ENCODE results near the gene IFITM5.
"Not testable (repeated sequence)": the region's sequence is repeated elsewhere in the genome, so short reads cannot be mapped to it uniquely, and the experiment has no call there.

The IFITM5 gene

DNA sequence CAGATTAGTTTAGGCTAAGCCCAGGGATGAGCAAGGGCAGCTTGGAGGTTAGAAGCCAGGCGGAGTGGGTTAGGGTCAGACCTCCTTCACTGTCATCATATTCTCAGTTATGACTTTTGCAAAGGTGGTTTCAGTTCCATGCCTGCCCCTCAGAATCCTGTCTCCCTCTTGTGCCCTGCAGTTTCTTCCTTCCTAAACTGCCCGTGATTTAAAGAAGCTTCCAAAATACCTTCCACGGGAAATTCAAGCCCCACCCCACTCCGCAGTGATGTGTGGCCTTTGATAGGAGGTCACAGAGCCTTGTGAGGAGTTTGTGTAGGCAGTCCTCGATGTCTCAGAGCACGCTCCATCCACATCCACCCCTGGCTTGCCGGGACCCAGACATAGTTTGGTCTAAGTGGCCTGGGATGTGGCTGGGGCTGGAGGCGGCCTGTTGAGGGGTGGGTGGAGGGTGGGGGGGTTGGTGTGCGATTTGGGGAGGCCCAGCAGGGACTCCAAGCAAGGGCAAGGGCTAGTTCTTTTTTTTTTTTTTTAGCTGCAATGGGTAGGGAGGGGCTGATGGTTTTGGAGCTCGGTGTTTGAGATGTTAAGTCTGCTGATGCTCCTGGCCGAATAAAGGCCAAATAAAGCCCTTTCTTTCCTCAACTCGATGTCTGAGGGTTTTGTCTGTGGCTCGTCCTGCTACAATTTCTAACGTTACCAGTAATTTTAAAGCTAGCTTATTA lies 12.9 kb upstream of the IFITM5 start:
- DNase-seq (ENCODE audit: low read depth in 2 of 2), result no peak

DNA sequence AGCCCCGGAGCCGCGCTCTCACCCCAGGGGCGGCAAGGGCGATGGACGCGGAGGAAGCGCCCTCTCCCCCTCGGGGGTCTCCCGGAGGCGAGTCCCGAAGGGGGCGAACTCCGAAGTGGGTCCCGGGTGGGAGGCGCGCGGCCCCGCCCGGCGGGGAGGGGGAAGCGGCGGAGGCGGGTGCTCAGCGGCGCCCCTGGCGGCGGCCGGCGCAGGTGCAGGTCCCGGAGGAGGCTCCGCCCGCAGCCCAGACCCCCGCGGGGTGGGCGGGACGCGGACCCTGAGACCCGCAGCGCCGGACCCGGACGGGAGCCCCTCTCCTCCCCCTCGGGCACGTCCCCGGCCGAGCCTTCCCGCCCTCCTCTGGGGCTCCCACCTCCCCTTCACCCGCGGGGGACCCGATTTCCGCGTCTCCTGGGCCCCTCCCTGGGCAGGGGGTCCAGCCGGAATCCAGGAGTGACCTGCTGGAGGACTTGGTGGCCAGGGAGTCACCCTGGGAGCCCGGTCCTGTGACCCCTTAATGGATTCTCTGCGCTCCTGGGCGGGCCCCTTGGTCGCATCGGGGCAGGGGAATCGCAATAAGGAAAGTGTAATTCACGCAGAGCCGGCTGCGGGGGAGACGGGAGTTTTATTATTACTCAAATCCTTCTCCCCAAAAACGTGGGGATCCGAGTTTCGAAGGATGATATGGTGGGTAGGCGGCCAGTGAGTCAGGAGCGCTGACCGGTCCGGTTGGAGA lies 11.9 kb upstream of the IFITM5 start:
- not testable (repeated sequence) for DNase-seq (ENCODE audit: low read depth in 2 of 2)

DNA sequence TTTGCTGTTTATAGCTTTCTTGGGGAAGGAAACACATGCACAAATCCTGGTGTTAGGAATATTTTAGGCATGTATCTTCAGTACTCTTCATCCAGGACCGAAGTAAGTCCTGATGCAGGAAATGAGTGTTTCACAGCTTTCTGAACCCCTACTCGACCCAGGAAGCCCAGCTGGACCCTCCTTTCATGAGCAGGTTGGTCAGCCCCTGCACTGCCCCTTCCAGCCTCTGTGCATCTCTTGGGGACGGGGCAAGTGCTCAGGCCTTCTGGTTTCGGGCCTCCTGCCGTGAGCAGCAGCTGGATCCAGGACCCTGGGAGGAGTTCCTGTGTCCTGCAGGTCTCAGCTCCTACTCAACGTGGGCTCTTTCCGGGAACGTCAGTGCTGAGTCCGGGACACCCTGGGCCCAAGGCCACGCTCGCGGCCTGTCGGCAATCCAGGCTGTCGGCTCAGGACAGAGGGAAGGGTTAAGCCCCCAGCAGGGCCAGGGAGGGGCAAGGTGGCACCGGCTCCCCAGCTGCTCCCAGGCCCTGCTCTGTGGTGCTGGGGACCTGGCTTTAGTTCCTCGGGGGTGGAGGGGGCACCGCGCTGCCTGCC lies 10.8 kb upstream of the IFITM5 start:
- DNase-seq (ENCODE audit: low read depth in 2 of 2), result not testable (repeated sequence)

DNA sequence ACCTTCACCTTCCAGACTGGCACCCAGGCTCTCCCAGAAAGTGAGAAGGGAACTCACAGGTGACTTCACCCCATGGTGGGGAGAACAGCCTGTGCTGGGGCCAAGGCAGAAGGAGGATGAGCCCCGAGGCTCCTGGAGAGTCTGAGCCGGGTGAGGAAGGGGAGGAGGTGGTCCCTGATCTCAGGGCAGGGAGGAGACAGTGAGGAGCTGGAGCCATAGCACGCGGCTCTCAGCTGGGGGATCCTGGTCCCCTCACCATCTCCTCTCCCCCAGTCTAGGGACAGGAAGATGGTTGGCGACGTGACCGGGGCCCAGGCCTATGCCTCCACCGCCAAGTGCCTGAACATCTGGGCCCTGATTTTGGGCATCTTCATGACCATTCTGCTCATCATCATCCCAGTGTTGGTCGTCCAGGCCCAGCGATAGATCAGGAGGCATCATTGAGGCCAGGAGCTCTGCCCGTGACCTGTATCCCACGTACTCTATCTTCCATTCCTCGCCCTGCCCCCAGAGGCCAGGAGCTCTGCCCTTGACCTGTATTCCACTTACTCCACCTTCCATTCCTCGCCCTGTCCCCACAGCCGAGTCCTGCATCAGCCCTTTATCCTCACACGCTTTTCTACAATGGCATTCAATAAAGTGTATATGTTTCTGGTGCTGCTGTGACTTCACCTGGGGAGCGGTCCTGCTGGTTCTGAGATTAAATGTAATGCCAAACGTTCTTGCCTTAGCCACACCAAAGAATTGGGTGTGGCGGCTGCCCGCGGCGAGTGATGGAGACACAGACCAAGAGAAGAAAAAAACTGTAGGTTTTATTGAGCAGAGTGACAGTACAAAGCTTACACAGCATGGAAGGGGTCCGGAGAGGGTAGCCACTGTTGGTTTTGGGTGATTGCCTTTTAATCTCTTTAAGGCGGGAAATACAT lies 9.7 kb upstream of the IFITM5 start:
- DNase-seq (ENCODE audit: low read depth in 2 of 2), result not testable (repeated sequence)

DNA sequence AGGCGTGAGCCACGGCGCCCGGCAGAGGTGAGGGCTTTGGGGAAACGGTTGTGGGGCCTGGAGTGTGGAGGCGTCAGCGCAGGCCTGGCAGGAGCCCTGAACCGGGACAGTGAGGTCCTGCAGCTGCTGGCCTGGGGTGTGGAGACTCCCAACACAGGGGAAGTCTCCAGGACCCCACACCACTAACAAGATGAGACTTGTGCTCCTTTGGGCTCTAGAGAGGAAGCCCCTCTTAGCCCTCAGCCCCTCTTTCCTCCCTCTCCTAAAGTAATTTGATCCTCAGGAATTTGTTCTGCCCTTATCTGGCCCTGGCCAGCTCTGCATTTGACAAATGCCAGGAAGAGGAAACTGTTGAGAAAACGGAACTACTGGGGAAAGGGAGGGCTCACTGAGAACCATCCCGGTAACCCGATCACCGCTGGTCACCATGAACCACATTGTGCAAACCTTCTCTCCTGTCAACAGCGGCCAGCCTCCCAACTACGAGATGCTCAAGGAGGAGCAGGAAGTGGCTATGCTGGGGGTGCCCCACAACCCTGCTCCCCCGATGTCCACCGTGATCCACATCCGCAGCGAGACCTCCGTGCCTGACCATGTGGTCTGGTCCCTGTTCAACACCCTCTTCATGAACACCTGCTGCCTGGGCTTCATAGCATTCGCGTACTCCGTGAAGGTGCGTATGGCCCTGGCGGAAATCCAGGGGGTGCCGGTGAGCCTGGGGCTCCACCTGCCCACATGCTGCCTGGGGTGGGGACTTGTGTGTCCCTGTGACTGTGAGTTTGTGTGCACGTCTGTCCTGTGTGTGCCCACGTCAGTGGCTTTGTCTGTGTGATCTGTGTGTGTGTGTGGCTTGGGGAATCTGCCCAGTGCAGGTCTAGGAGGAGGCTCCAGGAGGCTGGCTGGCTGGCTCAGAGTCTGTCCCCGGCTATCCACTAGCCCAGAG lies 8.7 kb upstream of the IFITM5 start, which contains the start of gene IFITM2:
Gene IFITM2 (plus strand): TSS at position 51 of the 943 bp plus-strand sequence. CDS start 377 bp downstream, at position 428.
- peak; percentile 73 to 74 for DNase-seq (ENCODE audit: low read depth in 2 of 2)

DNA sequence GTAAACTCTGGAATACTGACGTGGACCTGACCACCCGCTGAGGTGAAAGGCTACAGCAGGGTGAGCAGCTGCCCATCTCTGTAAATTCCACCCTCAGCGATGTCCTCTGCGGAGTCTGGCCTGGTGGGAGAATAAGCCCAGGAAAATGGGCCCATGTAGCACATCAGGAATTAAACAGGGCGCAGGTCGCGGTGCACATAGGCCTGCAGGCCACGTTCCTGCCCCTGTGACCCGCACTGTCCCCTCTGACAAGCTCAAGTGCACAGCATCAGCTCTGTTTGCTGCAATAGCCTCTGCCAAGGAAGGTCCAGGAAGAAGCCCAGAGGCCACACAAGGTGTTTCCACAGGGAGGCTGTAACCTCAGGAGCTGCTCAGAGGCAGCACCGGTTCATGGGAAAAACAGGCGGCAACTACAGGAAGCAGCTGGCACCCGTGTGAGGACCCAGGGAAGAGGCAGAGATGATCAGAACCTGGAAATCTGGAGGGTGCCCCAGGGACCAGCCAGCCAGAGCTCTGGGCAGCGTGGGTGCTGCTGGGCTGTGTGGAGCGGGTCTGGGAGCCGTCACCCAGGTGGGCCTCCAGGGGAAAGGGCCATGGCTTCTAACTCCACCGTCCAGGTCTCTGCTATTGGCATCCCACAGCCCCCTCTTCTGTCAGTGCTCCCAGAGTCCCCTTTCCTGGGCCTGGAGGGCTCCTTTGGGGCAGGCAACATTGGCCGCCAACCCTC lies 7.5 kb upstream of the IFITM5 start:
- no peak for DNase-seq (ENCODE audit: low read depth in 2 of 2)

DNA sequence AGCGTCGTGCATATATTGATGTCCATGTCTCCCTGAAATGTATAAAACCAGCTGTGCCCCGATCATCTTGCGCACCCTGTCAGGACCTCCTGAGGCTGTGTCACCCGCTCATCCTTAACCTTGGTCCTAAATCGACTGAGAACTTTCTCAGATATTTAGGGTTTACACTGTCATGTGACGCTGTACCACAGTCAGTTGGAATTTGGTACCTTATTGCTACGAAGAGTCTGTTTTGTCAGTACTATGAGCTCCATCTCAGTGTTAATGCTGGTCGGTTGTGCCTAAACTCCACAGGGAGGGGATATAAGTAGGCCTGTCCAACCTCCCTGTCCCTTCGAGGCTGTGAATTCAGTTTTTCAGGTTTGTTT lies 6.5 kb upstream of the IFITM5 start:
- DNase-seq (ENCODE audit: low read depth in 2 of 2), result no peak

DNA sequence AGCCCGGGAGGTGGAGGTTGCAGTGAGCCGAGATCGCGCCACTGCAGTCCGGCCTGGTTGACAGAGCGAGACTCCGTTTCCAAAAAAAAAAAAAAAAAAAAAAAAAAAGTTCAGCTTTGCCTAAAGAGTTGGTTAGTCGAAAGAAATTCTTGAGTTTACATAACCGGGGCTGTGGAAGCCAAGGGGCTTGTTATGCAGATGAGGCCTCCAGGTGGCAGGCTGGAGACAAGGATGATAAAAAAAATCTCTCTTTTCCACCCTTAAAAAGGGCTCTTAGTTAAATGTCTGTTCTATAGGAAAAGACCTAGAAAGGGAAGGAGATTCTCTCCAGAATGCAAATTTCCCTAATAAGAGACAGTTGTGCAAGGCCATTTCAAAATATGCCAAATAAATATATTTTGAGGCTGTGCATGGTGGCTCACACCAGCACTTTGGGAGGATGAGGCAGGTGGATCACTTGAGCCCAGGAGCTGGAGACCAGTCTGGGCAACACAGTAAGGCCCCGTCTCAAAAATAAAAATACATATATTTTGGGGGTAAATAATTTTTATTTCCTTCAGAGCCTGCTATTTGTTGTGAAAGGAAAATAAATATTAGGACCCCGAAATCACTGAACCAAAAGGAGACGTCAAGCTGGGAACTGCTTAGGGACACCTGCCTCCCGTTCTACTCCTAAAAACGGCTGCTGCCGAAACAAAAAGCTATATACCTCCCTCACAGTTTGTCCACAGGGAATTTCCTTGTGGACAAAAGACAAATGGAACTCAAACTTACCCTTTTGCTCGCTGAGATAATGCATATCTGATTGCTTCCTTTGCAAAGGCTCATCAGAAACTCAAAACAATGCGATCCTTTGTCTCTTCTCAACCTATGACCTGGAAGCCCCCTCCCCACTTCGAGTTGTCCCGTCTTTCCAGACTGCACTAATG lies 5.9 kb upstream of the IFITM5 start:
- DNase-seq (ENCODE audit: low read depth in 2 of 2), result peak; percentile 54 to 56

DNA sequence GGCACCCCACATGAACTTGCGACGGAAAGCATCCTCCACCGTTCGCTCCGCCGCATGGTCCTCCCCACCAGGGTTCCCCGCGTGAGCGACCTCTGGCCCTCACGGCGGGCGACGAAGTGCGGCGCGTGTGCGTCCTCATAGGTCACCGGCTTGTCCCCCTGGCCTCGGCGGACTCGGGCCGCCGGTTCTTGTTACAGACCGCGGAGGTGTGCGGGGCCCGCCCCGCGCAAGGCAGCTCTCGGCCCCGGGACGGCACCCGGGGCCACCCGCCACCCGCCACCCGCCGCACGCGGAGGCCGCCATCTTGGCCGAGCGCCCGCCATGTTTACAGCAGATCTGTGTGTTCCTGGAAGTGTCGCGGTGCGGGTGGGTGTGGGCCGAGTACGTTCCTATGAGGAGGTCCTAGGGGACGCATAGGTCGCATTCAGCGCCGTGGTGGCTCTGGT lies 4.8 kb upstream of the IFITM5 start:
- no peak for DNase-seq (ENCODE audit: low read depth in 2 of 2)

DNA sequence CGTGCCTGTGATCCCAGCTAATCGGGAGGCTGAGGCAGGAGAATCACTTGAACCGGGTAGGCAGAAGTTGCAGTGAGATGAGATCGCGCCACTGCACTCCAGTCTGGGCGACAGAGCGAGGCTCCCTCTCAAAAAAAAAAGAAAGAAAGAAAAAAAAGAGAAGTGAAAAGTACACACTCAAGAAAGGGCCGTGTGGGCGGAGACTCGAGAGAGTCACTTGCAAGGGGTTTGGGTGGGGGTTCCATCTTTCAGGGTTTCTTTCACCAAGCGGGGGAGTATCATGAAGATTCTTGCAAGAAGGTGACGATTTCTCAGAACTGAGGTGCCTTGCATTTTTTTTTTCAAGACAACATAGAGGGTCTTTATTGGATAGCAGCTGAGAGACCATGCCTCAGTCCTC lies 4.0 kb upstream of the IFITM5 start:
- DNase-seq (ENCODE audit: low read depth in 2 of 2), result no peak

DNA sequence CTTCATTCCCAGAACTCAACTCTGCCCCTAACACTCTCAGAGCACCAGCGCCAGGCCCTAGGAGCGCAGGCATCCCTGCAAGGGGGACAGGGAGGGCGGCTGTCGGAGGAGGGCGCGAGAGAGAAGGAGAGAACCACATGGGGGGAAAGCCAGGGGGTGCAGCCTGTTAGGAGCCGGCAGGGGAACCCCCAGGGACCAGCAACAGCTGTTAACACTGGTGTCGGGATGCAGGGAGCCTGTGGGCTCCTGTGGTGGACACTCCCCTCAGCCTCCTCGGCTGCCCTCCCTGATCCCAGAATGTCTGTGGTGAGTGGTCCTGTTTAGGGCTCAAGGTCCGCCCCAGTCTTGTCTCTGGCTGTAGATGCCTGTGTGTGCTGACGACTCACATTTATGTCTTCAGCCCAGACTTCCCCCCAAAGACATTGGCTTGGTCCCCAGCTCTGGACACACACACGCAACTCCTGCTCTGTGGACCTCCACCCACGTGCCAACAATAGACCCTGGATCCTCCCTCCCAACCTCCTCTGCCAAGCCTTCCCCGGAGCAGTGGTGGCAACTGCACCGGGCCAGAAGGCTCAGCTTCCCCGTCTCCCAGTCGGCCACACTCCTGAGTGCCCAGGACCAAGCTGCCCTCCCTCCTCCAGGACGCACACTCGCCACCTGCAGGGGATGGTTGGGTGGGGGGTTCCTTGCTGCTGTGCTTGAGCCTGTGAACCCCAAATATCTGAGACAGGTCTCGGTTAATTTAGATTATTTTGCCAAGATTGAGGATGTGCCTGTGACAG lies 817 bp upstream of the IFITM5 start:
- no peak for DNase-seq (ENCODE audit: low read depth in 2 of 2)

DNA sequence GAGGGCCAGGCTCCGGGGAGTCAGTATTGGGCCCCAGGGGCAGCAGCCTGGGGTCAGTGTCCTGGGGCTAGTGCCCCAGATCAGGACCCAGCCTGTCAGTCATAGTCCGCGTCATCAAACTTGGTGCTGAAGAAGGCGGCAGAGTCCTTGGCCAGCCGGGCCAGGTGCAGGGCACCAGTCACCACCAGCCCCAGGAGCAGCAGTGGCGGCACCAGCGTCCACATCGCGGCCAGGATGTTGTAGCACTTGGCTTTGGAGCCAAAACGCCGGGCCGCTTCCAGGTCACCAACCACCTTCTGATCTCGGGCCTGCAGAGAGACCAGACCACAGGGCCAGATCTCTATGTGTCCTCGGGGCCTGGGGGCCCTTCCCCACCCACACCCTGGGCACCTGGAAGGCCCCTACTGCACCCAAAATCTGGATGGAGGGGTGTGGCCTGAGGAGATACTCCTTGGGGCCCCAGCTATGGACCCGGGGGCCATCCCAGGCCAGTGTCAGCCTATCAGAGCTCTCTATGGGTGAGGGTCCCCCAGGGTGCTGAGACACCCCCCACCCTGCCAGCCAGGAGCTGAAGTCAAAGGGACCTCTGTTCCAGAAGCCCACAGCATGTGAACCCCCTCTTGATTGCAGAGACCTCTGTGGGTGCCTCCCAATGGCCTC lies 790 bp downstream of the IFITM5 start:
- no peak for DNase-seq (ENCODE audit: low read depth in 2 of 2)

DNA sequence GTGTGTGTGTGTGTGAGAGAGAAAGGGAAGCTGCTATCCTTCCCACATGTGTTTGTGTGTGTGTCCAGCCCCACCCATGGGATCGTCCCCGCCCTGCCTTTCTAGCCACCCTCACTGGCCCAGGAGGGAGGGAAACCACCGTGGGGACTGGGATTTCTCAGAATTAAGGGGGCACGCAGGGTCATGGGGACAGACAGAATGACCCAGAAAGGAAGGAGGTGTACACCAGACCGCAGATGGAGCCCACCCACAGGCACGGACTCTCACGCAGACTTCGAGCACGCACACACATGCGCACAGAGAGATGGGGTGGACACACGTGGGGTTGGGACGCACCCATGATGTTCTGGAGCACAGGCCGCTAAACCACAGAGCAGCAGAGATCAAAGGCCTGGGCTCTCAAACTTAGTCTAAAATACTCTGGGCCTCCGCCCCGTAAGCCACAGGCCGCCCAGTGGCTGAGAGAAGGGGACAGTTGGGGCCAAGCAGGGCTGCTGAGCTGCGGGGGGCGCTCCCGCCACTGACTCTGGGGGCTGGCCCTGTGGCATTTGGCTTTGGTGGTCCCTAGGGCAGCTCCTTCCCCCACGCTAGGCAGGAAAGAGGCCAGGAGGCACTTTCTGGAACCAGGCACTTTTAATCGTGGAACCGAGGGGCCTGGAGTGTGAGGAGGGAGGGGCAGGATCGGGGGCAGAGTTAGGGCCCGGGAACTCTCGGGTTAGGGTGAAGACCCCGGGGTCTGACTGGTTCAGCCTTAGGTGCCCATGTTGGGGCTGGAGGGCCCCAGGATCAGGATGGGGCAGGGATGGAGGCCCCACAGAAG lies 1.5 kb downstream of the IFITM5 start:
- DNase-seq (ENCODE audit: low read depth in 2 of 2), result no peak

DNA sequence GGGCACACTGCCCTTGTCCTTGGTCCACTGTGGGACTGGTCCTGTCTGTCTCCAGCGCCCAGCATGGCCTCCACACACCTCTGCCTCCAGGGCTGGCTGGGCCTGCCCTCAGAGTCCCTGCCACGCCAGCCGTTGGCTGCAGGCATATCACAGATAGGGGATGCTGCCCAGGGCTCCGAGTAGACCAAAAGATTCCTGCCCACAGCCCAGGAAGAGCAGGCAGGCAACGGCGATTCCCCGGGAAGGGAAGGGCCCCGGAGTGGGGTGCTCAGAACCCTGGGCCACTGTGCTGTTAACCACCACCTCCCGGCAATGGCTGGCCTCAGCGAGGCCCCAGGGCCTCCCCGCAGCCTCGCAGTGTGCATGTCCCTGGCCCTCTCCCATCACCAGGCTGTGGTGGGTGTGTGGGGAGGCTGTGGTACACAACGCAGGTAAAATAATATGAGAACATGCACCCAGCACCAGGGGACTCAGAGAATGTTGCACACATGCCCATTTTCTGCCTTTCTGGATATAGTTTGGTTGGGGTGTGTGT lies 2.2 kb downstream of the IFITM5 start:
- no peak for DNase-seq (ENCODE audit: low read depth in 2 of 2)

DNA sequence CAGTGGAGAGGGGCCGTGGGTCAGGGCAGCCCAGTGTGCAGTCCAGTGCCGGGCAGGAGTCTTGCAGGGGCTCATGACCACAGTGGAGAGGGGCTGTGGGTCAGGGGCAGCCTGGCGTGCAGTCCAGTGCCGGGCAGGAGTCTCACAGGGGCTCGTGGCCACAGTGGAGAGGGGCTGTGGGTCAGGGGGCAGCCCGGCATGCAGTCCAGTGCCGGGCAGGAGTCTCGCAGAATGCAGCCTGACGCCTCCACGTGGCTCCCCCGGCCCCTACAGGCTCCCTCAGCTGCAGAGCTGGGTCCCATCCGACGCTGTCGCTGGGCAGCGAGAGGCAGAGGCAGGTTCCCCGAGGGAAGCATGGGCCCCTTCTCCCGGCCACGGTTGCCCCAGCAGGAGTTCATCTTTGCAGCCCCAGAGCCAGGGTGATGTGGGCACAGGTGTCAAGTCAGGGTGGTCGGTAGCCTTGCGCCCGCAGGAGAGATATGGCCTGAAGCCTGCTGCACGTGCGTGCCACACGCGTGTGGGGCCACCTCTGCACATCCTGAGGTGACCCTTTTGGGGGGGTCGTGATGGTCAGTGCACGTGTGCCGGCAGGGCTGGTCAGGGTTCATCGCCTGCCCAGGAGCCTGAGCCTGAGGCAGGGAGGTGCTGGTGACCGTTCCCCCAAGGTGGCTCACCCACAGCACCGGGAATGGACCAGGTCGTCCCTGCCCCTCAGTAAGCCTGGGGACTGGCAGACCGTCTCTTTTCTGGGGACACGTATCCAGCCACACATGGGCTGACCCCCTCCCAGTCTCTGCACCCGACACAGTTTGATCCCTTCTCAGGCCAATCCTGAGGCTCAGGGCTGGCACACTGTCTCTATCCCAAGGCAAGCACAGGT lies 2.9 kb downstream of the IFITM5 start:
- DNase-seq (ENCODE audit: low read depth in 2 of 2), result no peak
